ENCODE measurements around the gene ALK. TPM values are rescaled to one million over a fixed set of nuclear protein-coding genes. Genes with fewer than 3 reads are reported as not detected.

Gene ALK
- polyA plus RNA-seq, 3 donors: not detected

- Mint-ChIP-seq H3K9me3 (peaks cover 0 to 2% (median 0%) of the 10 kb centered on the region in 7 donors), H3K27me3 (ENCODE audit: low read depth in 3 of 3) (peaks cover 0 to 3% (median 2%) of the 10 kb centered on the region in 3 donors), H3K36me3 (no peaks in the 10 kb centered on the region), H3K4me1 (peaks cover 10% of the 10 kb centered on the region), H3K27ac (no peak overlapping the region), H3K4me3 (no peak overlapping the region)
- Histone ChIP-seq H3K9ac (ENCODE audit: insufficient read depth, low read length, poor library complexity, severe bottlenecking) (no peak overlapping the region), H3K27ac (ENCODE audit: low read depth in 1 of 2, low read length in 2 of 2) (no peak overlapping the region), H3K4me1 (ENCODE audit: control insufficient read depth in 1 of 2, insufficient read depth in 2 of 2, low read length in 2 of 2) (peaks cover 0 to 4% of the 10 kb centered on the region in 2 donors), H3K79me2 (ENCODE audit: insufficient read depth, low read length) (no peaks in the 10 kb centered on the region), H3K4me2 (replicated peaks; ENCODE audit: extremely low read depth, low read length, poor library complexity, severe bottlenecking) (no peak overlapping the region), H3K27me3 (ENCODE audit: control insufficient read depth in 2 of 2, insufficient read depth in 2 of 2, low read length in 2 of 2) (no peaks in the 10 kb centered on the region), H2AFZ (ENCODE audit: insufficient read depth, low read depth, low read length, poor library complexity, severe bottlenecking) (no peak overlapping the region), H3K36me3 (replicated peaks in 1 of 2; ENCODE audit: control insufficient read depth in 1 of 2, insufficient read depth in 2 of 2, low read length in 2 of 2) (no peaks in the 10 kb centered on the region), H3K9me3 (replicated peaks in 1 of 2; ENCODE audit: control insufficient read depth in 1 of 2, insufficient read depth in 1 of 2, low read length in 2 of 2) (no peaks in the 10 kb centered on the region), H3K4me3 (replicated peaks in 1 of 3; ENCODE audit: low read depth in 2 of 3, low read length in 3 of 3) (no peak overlapping the region), H4K20me1 (ENCODE audit: insufficient read depth, low read length) (no peaks in the 10 kb centered on the region)
- no peak for DNase-seq
- intact Hi-C loops (cut with micrococcal nuclease): no loop called here
- 60% methylated on average over 1 of the region's 1 CpG for WGBS (ENCODE audit: insufficient coverage)
- TF ChIP-seq CTCF (IDR thresholded peaks at IDR 0.05): no peak
Observed at GRCh38 chr2:29557268-29557667, 364.1 kb downstream of the ALK start.

- no peaks in the 10 kb centered on the region for H3K9me3 ChIP-seq (replicated peaks in 1 of 2; ENCODE audit: control insufficient read depth in 1 of 2, insufficient read depth in 1 of 2, low read length in 2 of 2)
- peaks cover 0 to 3% (median 0%) of the 10 kb centered on the region in 3 donors for H3K27me3 Mint-ChIP-seq (ENCODE audit: low read depth in 3 of 3)
- no peaks in the 10 kb centered on the region for H3K4me1 ChIP-seq (ENCODE audit: control insufficient read depth in 1 of 2, insufficient read depth in 2 of 2, low read length in 2 of 2)
- no peak overlapping the region for H3K27ac ChIP-seq (ENCODE audit: low read depth in 1 of 2, low read length in 2 of 2)
- no peaks in the 10 kb centered on the region for H3K27me3 ChIP-seq (ENCODE audit: control insufficient read depth in 2 of 2, insufficient read depth in 2 of 2, low read length in 2 of 2)
- intact Hi-C loops (cut with micrococcal nuclease): no loop called here
- H3K9ac ChIP-seq (ENCODE audit: insufficient read depth, low read length, poor library complexity, severe bottlenecking): no peak overlapping the region
- H3K36me3 Mint-ChIP-seq: no peaks in the 10 kb centered on the region
- no peaks in the 10 kb centered on the region for H3K36me3 ChIP-seq (replicated peaks in 1 of 2; ENCODE audit: control insufficient read depth in 1 of 2, insufficient read depth in 2 of 2, low read length in 2 of 2)
- H2AFZ ChIP-seq (ENCODE audit: insufficient read depth, low read depth, low read length, poor library complexity, severe bottlenecking): no peak overlapping the region
- no peak overlapping the region for H3K4me3 ChIP-seq (replicated peaks in 1 of 3; ENCODE audit: low read depth in 2 of 3, low read length in 3 of 3)
- WGBS (ENCODE audit: insufficient coverage): no CpG with 5 or more reads among the region's 2 CpGs
- H3K9me3 Mint-ChIP-seq: peaks cover 0 to 2% (median 0%) of the 10 kb centered on the region in 7 donors
- H3K79me2 ChIP-seq (ENCODE audit: insufficient read depth, low read length): no peaks in the 10 kb centered on the region
- no peak for DNase-seq
- no peak overlapping the region for H3K4me2 ChIP-seq (replicated peaks; ENCODE audit: extremely low read depth, low read length, poor library complexity, severe bottlenecking)
- H3K27ac Mint-ChIP-seq: no peak overlapping the region
- H3K4me1 Mint-ChIP-seq: peaks cover 8% of the 10 kb centered on the region
- no peaks in the 10 kb centered on the region for H4K20me1 ChIP-seq (ENCODE audit: insufficient read depth, low read length)
- no peak overlapping the region for H3K4me3 Mint-ChIP-seq
- TF ChIP-seq CTCF (IDR thresholded peaks at IDR 0.05): no peak
Observed at GRCh38 chr2:29549069-29549380, 372.4 kb downstream of the ALK start.

All from CD14-positive monocyte (primary cell).